GM19193 (cell line): Measurements from ENCODE around the gene IL1RAPL1.

Source experiments
- POLR2A ChIP-seq: IDR thresholded peaks from 4 replicates; pipeline ENCODE4 v1.6.1; 2011; ENCODE audit not compliant: insufficient read depth, insufficient read length; ENCODE audit errors: extremely low read depth

Gene IL1RAPL1

DNA sequence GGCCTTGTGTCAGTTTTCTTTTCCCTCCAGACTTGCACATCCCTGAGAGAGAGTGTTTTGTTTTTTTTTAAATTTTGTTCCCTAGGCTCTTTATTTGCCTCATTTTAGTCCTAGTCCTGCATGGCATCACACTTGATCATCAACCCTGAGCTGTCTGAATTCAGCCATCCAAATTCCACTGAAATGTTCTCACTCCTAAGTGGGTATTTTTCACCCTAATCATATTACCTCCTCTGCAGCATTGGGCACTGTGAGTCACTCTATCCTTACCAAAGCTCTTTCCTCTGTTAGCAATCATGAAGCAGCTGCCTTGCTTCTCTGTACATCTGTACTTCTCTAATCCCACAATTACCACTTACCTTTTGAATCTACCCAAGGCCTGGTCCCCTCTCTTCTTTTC, 1271.5 kb downstream of the IL1RAPL1 start:
- no peak for TF ChIP-seq POLR2A

DNA sequence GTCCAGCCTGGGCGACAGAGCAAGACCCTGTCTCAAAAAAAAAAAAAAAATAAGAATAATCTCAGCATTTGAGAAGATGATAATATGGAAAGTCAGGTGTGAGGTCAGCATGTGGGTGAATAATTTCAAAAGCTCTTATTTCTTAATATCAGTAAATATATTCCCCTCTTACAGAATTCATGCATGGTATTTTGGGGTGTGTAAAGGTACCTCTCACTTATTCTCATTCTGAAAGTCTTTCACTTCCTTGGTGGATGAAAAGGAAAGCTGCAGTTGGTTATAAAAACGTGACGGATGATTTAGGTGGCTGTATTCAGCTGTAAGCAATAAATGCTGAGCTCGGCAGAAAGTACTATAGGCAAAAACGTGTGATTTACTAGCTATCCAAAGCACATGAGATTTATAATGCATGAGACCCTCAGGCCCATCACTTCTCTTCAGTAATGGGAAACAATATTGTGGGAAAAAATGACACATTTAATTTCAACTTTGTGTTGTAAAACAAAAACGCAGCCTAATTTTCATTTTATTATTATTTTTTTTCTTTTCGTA, 1275.0 kb downstream of the IL1RAPL1 start:
- no peak for TF ChIP-seq POLR2A

GRCh38 chrX:29867971-29868370, 1280.7 kb downstream of the IL1RAPL1 start:
- TF ChIP-seq POLR2A = no peak

- no peak for TF ChIP-seq POLR2A
These were observed 1282.6 kb downstream of the IL1RAPL1 start for GRCh38 chrX:29869837-29870236.

- no peak for TF ChIP-seq POLR2A
These were observed 1283.4 kb downstream of the IL1RAPL1 start for GRCh38 chrX:29870608-29871007.

GRCh38 chrX:29872831-29873230, 1285.6 kb downstream of the IL1RAPL1 start:
- no peak for TF ChIP-seq POLR2A

- TF ChIP-seq POLR2A = no peak
These were observed 1289.5 kb downstream of the IL1RAPL1 start for GRCh38 chrX:29876733-29877132.

DNA sequence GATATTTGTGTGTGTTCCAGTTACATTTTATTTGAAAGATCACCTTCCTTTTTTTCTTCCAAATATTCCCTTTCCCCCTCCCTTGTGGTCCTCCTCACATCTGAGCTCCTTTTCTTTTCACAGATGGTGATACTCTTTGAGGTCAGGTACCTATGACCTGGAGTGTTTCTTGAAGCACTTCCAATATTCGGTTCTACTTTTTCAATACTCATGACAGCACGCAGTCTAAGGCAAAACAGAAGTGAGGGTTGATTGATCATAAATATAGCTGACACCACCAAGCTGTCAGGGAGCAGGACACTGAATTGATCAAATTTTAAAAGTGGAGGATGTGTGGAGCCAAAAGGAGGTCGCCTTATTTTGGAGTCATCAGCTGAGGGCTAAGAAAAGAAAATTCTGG, 1293.7 kb downstream of the IL1RAPL1 start:
- no peak for TF ChIP-seq POLR2A

DNA sequence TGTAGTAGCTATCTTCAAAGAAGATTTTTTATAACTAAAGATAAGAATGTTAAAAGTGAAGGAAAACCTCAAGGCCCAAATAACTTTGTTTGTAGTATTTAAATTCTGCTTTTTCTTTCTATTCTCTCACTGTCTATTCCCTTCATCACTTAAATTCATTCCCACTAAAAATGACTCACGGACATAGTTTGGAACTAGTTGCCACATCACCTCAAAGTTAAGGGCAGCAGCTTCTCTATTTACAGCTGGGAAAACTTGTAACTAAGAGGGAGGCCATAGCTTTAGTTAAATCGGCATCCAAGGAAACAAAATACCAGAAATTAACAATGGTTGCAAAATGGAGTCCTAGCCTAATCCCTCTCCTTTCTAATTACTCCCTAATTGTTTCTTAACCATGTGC, 1302.8 kb downstream of the IL1RAPL1 start:
- TF ChIP-seq POLR2A = no peak

- no peak for TF ChIP-seq POLR2A
These were observed 1303.5 kb downstream of the IL1RAPL1 start for GRCh38 chrX:29890646-29891200.

GRCh38 chrX:29902004-29902403, 1314.8 kb downstream of the IL1RAPL1 start:
- no peak for TF ChIP-seq POLR2A

GRCh38 chrX:29903360-29903759, 1316.1 kb downstream of the IL1RAPL1 start:
- TF ChIP-seq POLR2A = no peak

GRCh38 chrX:29911673-29912072, 1324.4 kb downstream of the IL1RAPL1 start:
- TF ChIP-seq POLR2A = no peak

DNA sequence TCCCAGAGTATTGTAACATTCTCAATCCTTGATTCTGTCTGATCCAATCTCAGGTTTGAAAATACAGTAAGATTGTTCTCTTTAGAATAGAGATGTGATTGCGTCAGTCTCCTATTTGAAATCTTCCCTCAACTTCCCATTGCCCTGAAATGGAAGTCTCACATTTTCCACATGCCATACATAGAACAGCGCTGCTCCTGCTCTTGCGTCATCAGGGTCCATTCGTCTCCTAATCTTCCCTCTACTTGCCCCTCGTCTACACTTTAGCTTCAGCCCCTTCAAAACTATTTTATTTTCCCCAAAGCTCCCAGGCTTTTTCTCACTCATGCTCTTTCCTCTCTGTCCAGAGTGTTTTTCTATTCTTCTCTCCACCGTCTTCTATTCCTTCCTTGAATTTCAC, 1326.4 kb downstream of the IL1RAPL1 start:
- TF ChIP-seq POLR2A = no peak

- TF ChIP-seq POLR2A = no peak
These were observed 1335.4 kb downstream of the IL1RAPL1 start for GRCh38 chrX:29922607-29923006.

- no peak for TF ChIP-seq POLR2A
These were observed 1338.8 kb downstream of the IL1RAPL1 start for GRCh38 chrX:29926056-29926455.

DNA sequence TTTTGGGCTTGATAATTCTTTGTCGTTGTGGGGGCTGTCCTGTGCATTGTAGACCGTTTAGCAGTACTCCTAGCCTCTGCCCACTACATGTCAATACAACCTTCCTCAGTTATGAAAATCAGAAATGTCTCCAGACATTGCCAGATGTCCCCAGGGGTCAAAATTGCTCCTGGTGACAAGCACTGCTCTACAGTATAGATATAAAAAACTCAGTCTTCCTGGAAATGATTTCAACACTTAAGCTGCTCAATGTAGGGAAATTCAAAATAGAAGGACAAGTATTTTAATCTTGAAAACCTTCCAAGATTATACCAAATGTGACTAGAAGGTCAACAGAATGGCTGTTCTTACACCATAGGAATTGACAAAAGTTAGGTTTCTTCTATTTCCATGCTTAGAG, 1339.4 kb downstream of the IL1RAPL1 start:
- TF ChIP-seq POLR2A = no peak
